Stimulated activated CD4-positive, alpha-beta T cell treated with anti-CD3 and anti-CD28 coated beads, Interleukin-1b, Interleukin-23, amount 100 ng/mL, for 48 hours (primary cell): ENCODE results near the gene UQCRHL.
"Not testable (repeated sequence)": the region's sequence is repeated elsewhere in the genome, so short reads cannot be mapped to it uniquely, and the experiment has no call there.

Experiments used
- DNase-seq: peaks from one replicate; pipeline ENCODE4 v3.0.0-alpha.2; 2020

The UQCRHL gene

GRCh38 chr1:15835205-15835740, 27.8 kb upstream of the UQCRHL start:
- no peak for DNase-seq

GRCh38 chr1:15834406-15835204, 27.2 kb upstream of the UQCRHL start:
- peak; percentile 92 for DNase-seq

GRCh38 chr1:15833842-15834405, 26.5 kb upstream of the UQCRHL start:
- no peak for DNase-seq

GRCh38 chr1:15833069-15833679, 25.7 kb upstream of the UQCRHL start:
- peak; percentile 69 for DNase-seq

GRCh38 chr1:15830258-15830657, 22.8 kb upstream of the UQCRHL start:
- no peak for DNase-seq

GRCh38 chr1:15828931-15829330, 21.5 kb upstream of the UQCRHL start:
- DNase-seq: not testable (repeated sequence)

GRCh38 chr1:15827567-15827966, 20.1 kb upstream of the UQCRHL start:
- not testable (repeated sequence) for DNase-seq

GRCh38 chr1:15826810-15827507, 19.5 kb upstream of the UQCRHL start:
- no peak for DNase-seq

GRCh38 chr1:15825800-15826199, 18.4 kb upstream of the UQCRHL start:
- DNase-seq: no peak

GRCh38 chr1:15820478-15820877, 13.0 kb upstream of the UQCRHL start:
- DNase-seq: no peak

- no peak for DNase-seq
Observed at GRCh38 chr1:15816674-15817073, 9.2 kb upstream of the UQCRHL start.

- DNase-seq: no peak
Observed at GRCh38 chr1:15810073-15810472, 2.6 kb upstream of the UQCRHL start.

GRCh38 chr1:15808955-15809354, 1.5 kb upstream of the UQCRHL start:
- no peak for DNase-seq

- DNase-seq: no peak
Observed at GRCh38 chr1:15807121-15807520, 328 bp downstream of the UQCRHL start.

GRCh38 chr1:15804060-15804459, 3.4 kb downstream of the UQCRHL start:
- DNase-seq: no peak

GRCh38 chr1:15803380-15803779, 4.1 kb downstream of the UQCRHL start:
- no peak for DNase-seq

GRCh38 chr1:15802234-15802965, 5.0 kb downstream of the UQCRHL start:
- no peak for DNase-seq

- DNase-seq: no peak
Observed at GRCh38 chr1:15799928-15800835, 7.3 kb downstream of the UQCRHL start.

- DNase-seq: peak; percentile 22
Observed at GRCh38 chr1:15799004-15799867, 8.2 kb downstream of the UQCRHL start.

GRCh38 chr1:15797614-15798390, 9.6 kb downstream of the UQCRHL start:
- DNase-seq: no peak
